HT1080 (cell line): ENCODE measurements around the gene DUSP28. TPM values are rescaled to one million over a fixed set of nuclear protein-coding genes. Genes with fewer than 3 reads are reported as not detected.
A peak's percentile ranks its signal among the peaks of the same experiment; 100 is the strongest.
"Not testable (repeated sequence)": the region's sequence is repeated elsewhere in the genome, so short reads cannot be mapped to it uniquely, and the experiment has no call there.

ENCODE experiments used
- DNase-seq: peaks from one replicate; pipeline ENCODE4 v3.0.0-alpha.2; 2015; ENCODE audit warnings: low read depth
- total RNA-seq: library from RNA; depleted of rRNA; stranded (reverse); fragments of >200 nt; shearing (Covaris generic); gene quantifications from 2 replicates; pipeline ENCODE4 v1.2.3, GENCODE V29; 2014

DUSP28 gene
- total RNA-seq, 1 experiment from 2014 or later, result 3.6 TPM

GRCh38 chr2:240527153-240527750 lies 32.9 kb upstream of the DUSP28 start:
- no peak for DNase-seq

- DNase-seq, result no peak
These were observed 31.6 kb upstream of the DUSP28 start for GRCh38 chr2:240528406-240529040.

- DNase-seq, result no peak
These were observed 30.7 kb upstream of the DUSP28 start for GRCh38 chr2:240529344-240529999.

GRCh38 chr2:240530181-240530580 lies 30.0 kb upstream of the DUSP28 start:
- no peak for DNase-seq

- no peak for DNase-seq
These were observed 29.1 kb upstream of the DUSP28 start for GRCh38 chr2:240531038-240531437.

- no peak for DNase-seq
These were observed 28.0 kb upstream of the DUSP28 start for GRCh38 chr2:240532031-240532775.

GRCh38 chr2:240538031-240538780 lies 22.0 kb upstream of the DUSP28 start:
- no peak for DNase-seq

GRCh38 chr2:240539101-240539500 lies 21.1 kb upstream of the DUSP28 start:
- not testable (repeated sequence) for DNase-seq

- DNase-seq, result no peak
These were observed 20.3 kb upstream of the DUSP28 start for GRCh38 chr2:240539906-240540305.

- no peak for DNase-seq
These were observed 8.9 kb upstream of the DUSP28 start for GRCh38 chr2:240551288-240551687.

GRCh38 chr2:240551811-240552210 lies 8.3 kb upstream of the DUSP28 start:
- DNase-seq, result no peak

- DNase-seq, result no peak
These were observed 6.1 kb upstream of the DUSP28 start for GRCh38 chr2:240553956-240554480.

- no peak for DNase-seq
These were observed 5.2 kb upstream of the DUSP28 start for GRCh38 chr2:240554767-240555493.

- no peak for DNase-seq
These were observed 4.5 kb upstream of the DUSP28 start for GRCh38 chr2:240555541-240556250.

GRCh38 chr2:240556553-240557100 lies 3.5 kb upstream of the DUSP28 start:
- DNase-seq, result peak; percentile 30

- DNase-seq, result no peak
These were observed 2.9 kb upstream of the DUSP28 start for GRCh38 chr2:240557101-240557751.

GRCh38 chr2:240557808-240558207 lies 2.3 kb upstream of the DUSP28 start, which contains the start of gene ANKMY1:
TSS of gene ANKMY1 (minus strand) at chr2:240557988. CDS start at chr2:240557335, 653 bp downstream.
- DNase-seq, result no peak

- DNase-seq, result no peak
These were observed 1.9 kb upstream of the DUSP28 start for GRCh38 chr2:240558236-240558761.
